ENCODE data around the gene GALNT17. TPM values are rescaled to one million over a fixed set of nuclear protein-coding genes. Genes with fewer than 3 reads are reported as not detected.
"Not testable (repeated sequence)": the region's sequence is repeated elsewhere in the genome, so short reads cannot be mapped to it uniquely, and the experiment has no call there.

Gene GALNT17
- total RNA-seq, 1 experiment from 2014 or later: not detected

GRCh38 chr7:71563276-71563675 lies 431.3 kb downstream of the GALNT17 start:
- no peak for DNase-seq (ENCODE audit: low spot score)

DNA sequence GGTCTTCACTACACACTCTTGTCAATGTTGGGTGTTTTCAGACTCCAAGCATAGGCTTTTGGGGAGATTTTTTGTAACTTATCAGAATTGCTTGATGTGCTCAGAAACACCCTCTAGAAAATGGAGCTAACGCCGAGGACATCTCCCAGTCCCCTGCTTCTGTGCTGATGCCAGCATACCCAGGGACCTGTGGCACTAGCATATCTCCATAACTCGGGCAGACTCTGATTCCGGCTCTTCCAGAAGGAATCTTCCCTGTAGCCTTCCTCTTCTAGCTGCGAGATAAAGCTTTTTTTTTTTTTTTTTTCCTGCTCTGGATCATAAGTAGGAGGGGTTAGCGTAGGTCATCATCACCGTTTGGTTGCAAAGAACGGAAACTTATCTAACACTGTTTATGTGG lies 434.4 kb downstream of the GALNT17 start:
- DNase-seq (ENCODE audit: low spot score): no peak

GRCh38 chr7:71566991-71567390 lies 435.0 kb downstream of the GALNT17 start:
- no peak for DNase-seq (ENCODE audit: low spot score)

GRCh38 chr7:71574153-71574860 lies 442.4 kb downstream of the GALNT17 start:
- no peak for DNase-seq (ENCODE audit: low spot score)

DNA sequence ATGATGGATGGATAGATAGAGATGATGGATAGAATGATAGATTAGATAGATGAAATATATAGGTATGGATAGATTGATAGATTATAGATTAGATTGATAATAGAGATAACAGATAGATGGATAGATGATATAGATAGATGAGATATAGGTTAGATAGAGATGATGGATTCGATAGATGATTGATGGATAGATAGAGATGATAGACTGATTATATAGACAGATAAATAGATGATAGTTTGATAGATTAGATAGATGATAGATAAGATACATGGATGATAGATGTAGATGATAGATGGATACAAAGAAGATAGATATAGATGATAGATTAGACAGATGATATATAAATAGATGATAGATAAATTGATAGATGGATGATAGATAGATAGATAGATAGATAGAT lies 448.1 kb downstream of the GALNT17 start:
- no peak for DNase-seq (ENCODE audit: low spot score)

DNA sequence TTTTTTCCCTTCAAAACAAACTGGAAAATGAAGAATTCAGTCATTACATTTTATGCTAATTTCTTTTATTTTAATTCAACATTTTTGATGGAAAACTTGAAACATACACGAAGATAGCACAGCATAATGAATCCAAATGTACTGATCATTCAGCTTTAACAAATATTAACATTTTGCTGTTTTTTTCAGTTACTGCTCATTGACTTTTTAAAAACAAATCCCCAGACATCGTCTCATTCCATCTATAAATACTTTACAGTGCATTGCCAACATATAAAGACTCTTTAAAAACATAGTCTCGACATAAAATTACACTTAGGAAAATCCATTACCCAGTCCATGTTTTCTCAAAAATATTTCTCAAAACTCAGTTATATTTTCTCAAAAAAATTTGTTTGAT lies 452.3 kb downstream of the GALNT17 start:
- DNase-seq (ENCODE audit: low spot score): no peak

DNA sequence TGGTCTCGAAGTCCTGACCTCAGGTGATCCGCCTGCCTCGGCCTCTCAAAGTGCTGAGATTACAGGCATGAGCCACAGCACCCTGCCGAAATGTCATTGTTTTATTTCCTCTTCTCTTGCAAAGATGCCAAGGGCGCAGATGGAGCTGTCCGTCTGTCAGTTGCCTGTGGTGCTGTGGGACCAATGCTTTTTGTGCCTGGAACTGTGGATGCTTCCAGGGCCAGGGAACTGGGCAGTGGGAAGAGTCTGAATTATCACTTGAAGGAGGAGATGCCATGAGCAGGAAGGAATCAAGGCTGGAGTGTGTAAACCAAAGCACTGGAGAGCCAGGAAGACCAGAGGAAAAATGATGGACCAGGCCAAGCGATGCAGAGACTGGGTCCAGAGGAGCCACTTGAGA lies 459.9 kb downstream of the GALNT17 start:
- no peak for DNase-seq (ENCODE audit: low spot score)

DNA sequence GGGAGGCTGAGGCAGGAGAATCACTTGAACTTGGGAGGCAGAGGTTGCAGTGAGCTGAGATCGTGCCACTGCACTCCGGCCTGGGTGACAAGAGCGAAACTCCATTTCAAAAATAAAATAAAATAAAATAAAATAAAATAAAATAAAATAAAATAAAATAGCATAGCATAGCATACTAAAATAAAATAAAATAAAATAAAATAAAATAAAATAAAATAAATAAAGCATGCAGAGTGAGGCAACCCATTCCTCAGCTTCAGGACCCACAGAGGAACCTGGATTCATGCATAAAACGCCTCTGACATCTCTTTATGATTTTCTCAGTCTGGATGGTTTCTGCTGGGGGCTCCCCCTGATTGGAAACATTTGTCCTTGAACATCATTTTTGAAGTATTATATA lies 460.4 kb downstream of the GALNT17 start:
- not testable (repeated sequence) for DNase-seq (ENCODE audit: low spot score)

- DNase-seq (ENCODE audit: low spot score): no peak
Observed at GRCh38 chr7:71594736-71595135, 462.8 kb downstream of the GALNT17 start.

GRCh38 chr7:71595176-71595575 lies 463.2 kb downstream of the GALNT17 start:
- no peak for DNase-seq (ENCODE audit: low spot score)

GRCh38 chr7:71598553-71598952 lies 466.6 kb downstream of the GALNT17 start:
- no peak for DNase-seq (ENCODE audit: low spot score)

GRCh38 chr7:71601851-71602250 lies 469.9 kb downstream of the GALNT17 start:
- DNase-seq (ENCODE audit: low spot score): no peak

GRCh38 chr7:71604818-71605414 lies 473.0 kb downstream of the GALNT17 start:
- DNase-seq (ENCODE audit: low spot score): no peak

GRCh38 chr7:71611986-71612385 lies 480.0 kb downstream of the GALNT17 start:
- no peak for DNase-seq (ENCODE audit: low spot score)

DNA sequence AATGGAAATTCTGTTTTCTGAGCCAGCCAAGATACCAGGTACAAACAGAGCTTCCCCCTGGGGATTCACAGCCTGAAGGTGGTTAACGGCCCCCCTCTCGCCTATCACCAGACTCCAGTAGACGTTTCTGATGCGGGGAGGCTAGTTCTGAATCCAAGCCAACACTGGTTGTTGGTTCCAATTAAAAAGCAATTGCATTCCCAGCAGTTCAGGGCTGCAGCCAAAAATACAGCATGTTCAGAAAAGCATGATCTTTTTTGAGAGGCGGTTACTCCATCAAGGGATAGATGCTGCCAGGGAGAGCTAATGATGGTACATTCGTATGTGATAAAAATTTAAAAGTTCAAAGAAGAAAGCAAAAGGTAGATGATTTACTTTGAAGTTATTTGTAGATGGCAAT lies 481.0 kb downstream of the GALNT17 start:
- no peak for DNase-seq (ENCODE audit: low spot score)

DNA sequence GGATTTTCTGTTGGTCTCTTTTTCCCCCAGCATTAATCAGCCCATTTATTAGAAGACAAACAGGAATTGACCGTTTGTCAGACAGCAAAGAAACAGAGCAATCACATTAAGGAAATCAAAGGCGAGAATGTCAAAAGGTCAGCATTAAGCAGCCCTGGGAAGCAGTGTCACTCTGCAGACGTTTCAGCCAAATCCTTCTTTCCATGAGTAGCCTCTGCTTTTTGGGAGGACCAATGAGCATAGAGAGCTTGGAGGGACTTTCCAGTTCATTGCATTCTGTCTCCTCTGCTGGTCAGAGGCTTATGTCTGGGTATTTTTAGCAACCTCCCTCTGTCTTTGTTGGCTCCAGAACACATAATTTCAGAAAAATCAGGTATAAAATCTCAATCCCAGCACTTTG lies 481.4 kb downstream of the GALNT17 start:
- peak; percentile 48 for DNase-seq (ENCODE audit: low spot score)

GRCh38 chr7:71615017-71615416 lies 483.1 kb downstream of the GALNT17 start:
- peak; percentile 35 for DNase-seq (ENCODE audit: low spot score)

DNA sequence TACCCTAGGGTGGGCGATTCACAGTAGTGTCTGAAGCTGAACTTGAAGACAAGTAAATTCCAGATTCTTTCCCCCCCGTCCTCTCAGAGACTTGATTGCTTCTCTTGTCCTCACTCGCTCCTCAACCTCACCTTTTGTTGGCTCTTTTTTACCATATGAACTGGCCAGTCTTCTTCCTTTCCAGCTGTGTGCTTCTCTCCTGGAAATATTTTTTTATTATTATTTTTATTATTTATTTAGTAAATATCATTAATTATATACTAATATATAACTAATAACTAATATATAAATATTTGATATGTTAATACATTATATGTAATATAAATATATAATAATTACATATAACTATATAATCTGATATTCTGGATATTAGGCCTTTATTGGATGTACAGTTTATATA lies 484.3 kb downstream of the GALNT17 start:
- DNase-seq (ENCODE audit: low spot score): no peak

DNA sequence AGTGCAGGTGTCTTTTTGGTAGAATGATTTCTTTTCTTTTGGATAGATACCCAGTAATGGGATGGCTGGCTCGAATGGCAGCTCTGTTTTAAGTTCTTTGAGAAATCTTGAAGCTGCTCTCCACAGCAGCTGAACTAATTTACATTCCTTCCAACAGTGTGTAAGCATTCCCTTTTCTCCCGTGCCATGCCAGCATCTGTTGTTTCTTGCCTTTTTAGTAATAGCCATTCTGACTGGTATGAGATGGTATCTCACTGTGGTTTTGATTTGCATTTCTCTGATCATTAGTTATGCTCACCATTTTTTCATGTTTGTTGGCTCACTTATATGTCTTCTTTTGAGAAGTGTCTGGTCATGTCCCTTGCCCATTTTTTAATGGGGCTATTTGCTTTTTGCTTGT lies 486.3 kb downstream of the GALNT17 start:
- DNase-seq (ENCODE audit: low spot score): no peak

- no peak for DNase-seq (ENCODE audit: low spot score)
Observed at GRCh38 chr7:71625545-71625944, 493.6 kb downstream of the GALNT17 start.

DNA sequence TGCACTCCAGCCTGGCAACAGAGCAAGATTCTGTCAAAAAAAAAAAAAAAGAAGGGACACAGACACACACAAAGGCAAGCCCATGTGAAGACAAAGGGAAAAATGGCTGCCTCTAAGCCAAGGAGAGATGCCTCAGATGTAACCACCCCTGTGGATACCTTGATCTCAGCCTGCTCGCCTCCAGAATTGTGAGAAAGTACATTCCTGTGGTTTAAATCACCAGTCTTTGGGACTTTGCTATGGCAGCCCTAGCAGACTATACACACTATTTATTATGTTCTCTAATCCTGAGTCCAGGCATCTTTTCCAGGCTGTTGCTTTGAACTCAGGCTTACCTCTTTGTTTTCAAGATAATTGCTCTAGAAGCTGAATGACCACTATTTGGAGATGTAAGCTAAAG lies 494.3 kb downstream of the GALNT17 start:
- DNase-seq (ENCODE audit: low spot score): peak; percentile 75

- DNase-seq (ENCODE audit: low spot score): no peak
Observed at GRCh38 chr7:71627651-71628050, 495.7 kb downstream of the GALNT17 start.

GRCh38 chr7:71630516-71630915 lies 498.6 kb downstream of the GALNT17 start:
- DNase-seq (ENCODE audit: low spot score): no peak

DNA sequence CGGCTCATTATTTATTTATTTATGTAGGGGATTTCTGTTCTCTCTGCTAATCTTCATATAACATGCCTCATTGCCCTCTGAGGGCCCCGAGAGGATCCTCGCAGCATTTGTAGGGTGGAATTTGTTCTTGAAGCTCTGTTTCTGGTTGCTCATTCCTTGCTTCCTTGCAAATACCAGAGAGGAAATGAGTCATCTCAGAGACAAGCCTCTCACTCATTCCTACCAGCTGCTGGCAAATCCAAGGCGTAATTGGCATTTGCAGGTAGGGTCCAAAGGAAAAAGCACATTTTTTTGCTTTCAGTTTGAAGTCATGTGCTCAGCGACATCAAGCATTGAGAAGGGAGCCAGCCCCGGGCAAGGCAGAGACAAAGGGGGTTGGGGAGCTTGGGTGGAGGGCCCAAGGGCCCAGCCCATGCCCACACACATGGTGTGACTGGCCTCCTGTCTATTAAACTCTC lies 501.6 kb downstream of the GALNT17 start:
- peak; percentile 96 for DNase-seq (ENCODE audit: low spot score)
